Stimulated activated CD4-positive, alpha-beta T cell treated with anti-CD3 and anti-CD28 coated beads, TNF-alpha, amount 100 ng/mL, for 1 hour (primary cell): ENCODE results near the gene WWOX.

ENCODE experiments used
- DNase-seq, 3 donors: peaks; one replicate each; pipeline ENCODE4 v3.0.0-alpha.2; 2020; ENCODE audit warnings: low read depth in 3 of 3, low spot score in 1 of 3

Gene WWOX

GRCh38 chr16:78746718-78747117 is 647.3 kb downstream of the WWOX start:
- no peak for DNase-seq

DNA sequence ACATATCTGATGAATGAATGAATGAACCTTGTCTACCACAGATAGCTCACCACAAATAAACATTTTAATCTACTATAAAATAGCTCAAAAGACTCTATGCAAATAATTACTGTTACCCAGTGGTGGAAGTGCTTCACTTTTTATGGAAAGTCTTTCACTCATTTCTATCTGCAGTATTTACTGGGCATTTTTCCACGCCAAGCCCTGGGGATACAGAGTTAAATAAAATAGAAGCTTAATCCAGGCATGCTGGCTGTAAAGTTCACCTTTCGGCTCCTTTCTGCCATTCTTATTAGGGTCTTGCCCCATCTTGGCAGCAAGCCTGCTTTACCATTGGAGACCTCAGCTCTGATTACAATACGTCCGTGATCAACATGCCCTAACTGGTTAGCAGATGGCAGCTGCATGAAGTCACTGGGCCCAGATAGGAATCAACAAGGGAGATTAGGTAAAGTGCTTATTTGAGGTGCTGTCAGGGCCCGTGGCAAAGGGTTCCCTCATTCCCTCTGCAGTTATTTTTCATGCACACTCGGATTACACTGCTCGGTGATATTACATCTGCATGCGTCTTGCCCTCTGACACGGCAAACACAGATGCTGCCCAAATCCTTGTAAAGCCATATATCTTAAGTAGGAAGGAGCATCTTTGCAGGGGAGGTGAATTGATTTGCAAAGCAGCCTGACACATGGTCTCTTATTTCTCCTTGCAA is 648.9 kb downstream of the WWOX start:
- DNase-seq: no peak

DNA sequence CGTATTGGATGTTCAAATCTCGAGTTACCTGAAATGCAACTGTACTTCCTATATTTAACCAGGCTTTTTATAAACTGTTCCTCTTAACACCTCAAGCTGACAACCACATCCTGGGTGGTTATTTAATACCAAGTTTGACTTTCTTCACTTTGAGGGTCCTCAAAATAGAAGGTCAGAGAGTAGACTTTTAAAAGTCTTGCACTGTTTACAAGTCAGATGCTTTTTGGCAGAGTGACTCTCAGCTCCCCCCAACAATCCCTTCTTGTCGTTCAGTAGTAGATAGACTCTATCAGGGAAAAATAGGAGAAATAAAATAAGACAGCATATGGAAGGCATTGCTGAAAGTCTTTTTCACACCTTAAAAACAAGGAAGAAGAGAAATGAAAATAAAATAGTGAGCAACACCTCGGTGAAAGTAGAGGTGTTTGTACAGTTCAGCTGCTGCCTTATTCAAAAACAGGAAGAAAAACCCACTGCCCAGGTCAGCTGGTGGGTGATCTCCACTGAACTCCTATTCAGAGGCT is 650.4 kb downstream of the WWOX start:
- DNase-seq: no peak

DNA sequence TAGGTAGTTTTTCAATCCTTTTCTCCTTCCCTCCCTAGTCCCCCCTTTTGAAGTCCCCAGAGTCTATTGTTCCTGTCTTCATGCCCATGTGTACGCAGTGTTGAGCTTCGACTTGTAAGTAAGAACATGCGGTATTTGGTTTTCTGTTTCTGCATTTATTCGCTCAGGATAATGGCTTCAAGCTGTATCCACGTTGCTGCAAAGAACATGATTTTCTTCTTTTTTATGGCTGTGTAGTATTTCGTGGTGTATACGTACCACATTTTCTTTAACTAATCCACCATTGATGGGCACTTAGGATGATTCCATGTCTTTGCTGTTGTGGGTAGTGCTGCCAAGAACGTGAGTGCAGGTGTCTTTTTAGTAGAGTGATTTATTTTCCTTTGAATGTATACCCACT is 651.2 kb downstream of the WWOX start:
- no peak for DNase-seq

DNA sequence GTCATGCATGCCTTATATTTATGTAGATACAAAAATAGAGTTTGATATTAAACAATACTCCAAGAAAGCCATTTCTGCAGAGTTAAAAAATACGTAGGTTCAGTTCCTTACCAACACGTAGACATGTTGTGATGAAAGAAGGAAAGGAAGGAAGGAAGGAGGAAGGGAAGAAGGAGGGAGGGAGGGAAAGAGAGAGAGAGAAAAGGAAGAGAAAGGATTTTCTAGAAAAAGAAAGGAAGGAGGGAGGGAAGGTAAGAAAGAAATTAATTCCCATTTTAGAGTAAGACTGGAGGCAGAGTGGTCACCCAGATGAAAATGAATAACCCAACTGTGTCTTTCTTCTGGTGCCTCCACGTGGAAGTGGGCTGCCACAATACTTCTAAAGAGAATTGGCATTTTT is 652.1 kb downstream of the WWOX start:
- DNase-seq: no peak

GRCh38 chr16:78754713-78755112 is 655.3 kb downstream of the WWOX start:
- DNase-seq: no peak

GRCh38 chr16:78755751-78756661 is 656.6 kb downstream of the WWOX start:
- DNase-seq: no peak

GRCh38 chr16:78759596-78759995 is 660.1 kb downstream of the WWOX start:
- DNase-seq: no peak

DNA sequence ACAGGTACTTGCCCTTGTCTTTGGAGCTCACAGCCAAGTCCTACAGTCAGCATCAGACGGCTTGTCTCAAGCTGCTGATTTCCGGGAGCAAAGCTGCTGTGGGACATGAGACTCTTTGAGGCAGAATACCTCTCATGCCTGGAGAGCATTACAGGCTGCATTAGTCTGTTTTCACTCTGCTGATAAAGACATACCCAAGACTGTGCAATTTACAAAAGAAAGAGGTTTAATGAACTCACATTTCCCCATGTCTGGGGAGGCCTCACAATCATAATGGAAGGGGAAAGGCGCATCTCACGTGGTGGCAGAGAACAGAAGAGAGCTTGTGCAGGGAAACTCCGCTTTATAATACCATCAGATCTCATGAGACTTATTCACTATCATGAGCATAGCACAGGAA is 661.2 kb downstream of the WWOX start:
- DNase-seq: no peak

DNA sequence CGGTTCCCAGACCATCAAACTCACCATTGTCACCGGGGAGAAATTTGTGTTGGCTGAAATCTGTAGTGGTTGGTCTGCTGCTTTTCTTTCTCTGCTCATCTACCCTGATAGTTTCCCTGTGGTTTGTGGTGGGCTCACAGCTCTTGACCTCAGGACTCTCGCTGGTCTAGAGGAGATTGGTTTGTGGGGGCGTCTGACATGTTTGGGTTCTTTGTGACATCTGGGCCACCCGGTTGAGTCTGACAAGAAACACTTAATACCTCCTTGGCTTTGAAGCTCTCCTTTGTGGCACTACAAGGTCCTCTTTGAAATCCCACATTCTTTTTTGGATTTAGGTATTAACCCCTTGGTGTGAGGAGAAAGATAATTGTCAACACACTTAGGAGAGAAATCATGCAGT is 662.0 kb downstream of the WWOX start:
- DNase-seq: no peak

- DNase-seq: no peak
These were observed 662.8 kb downstream of the WWOX start for GRCh38 chr16:78762222-78762621.

DNA sequence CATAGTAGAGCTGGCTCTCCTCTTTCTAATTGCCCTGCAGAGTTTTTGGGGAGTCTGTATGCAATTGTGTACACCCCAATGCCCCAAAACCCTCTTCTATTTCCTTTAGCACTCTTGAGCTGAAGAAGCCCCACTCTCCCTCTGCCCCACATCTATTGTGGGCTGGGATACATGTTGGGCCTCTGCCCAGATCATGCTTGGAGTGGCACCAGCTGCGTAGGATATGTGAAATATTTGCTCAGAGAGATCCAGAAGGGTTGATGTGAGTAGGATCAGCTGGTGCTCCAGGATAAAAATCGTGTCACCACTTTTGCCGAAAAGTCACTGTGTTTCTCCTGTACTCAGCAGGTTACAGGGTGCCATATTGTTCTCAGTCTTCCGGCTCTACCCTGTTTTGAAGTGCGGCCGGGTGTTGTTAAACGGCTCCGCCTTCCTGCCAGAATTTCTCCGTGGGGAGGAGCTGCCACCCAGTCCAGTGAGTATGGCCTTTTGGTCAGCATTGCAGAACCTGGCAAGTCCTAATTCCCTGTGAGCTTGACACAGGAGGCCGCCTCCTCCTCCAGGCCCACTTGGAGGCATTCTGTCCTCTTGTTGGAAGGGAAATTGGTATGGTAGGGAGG is 664.5 kb downstream of the WWOX start:
- DNase-seq: no peak

DNA sequence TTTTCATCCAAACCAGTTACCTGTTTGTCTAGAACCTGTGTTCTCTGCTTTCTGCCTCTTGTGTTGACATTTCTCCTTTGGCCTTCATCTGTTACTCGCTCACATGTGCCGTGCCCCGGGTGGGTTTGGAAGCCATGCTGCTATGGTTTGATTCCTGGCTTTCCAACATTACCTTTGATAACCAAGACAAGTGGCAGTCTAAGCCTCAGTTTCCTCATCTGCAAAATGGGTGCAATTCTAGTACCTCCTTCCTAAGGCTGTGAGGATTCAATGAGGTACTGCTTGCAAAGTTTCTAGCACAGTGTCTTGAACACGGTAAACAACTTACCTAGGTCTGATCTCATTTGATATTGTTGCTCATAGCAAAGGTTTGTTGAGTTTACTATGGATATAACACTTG is 665.0 kb downstream of the WWOX start:
- no peak for DNase-seq

- DNase-seq: no peak
These were observed 668.8 kb downstream of the WWOX start for GRCh38 chr16:78768226-78768625.

- DNase-seq: peak in 1 of 3 donors; percentile 4
These were observed 669.3 kb downstream of the WWOX start for GRCh38 chr16:78768718-78769117.

DNA sequence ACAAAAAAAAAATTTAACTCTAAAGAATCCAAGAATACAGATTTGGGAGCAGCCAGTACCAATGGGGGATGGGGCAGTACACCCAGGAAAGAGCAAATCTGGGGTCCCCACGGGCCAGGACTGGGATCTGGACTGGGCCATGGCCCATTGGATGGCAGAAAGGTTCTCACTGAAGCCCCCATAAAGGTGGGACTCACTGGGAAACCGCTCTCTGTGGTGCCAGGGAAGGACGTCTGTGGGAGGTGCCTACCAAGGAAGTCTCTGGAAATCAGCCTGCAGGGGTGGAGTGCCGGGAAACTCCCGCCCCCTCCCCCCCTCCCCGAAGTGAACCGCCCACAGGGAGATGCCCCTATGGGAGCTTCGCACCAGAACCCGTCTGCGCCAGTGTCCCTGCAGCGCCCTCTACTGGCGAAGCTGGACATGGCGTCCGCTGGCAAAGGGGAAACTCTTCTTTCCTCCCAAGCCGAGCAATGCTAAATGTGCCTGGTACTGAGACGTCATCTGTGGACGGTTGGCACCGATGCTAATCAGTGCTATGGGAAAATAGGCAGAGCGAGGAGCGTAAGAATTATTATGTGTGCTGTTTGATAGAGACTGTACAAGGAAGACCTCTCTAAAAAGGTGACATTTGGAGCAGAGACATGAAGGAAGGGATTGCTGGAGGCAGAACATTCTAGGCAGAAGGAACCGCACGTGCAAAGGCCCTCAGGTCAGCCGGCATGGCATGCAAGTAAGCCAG is 671.1 kb downstream of the WWOX start:
- DNase-seq: peak; percentile 54 to 74 (median 58)

DNA sequence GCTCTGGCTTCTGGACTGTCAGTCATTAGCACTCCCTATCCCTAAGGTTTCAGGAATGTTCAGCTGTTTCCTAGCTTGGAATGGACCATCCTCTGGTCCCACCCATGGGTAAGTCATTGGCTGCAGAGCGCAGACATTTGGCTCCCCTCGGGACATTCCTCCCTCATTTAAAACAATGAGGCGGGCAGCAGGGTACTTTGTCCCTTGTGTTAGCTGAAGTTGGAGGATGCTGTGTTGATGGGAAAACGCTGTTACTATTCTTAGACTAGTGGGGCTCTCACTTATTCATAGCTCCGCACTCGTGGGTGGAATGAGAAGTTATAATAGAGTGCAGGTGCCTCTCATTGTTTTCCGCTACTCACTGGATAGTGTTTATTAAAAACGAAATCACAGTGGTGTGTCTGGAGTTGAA is 673.8 kb downstream of the WWOX start:
- no peak for DNase-seq

DNA sequence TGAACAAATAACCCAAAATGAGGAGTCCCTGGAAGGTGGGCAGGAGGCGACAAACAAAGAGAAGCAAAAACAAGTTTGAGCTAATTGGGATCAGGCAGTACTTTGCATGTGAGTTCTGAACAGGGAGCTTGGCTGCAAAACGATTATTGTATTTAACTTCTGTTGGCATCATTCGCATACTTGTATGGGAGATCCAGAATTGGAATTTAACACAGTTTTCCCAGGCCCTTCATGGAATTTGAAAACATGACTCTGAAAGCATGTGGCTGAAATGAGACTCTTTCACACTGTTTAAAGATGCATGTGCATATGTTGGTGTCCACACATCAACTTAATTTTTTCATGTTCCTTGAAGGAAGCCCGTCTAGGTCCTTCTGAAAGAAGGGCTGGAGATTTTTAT is 674.3 kb downstream of the WWOX start:
- DNase-seq: no peak

- DNase-seq: peak in 1 of 3 donors; percentile 14
These were observed 675.7 kb downstream of the WWOX start for GRCh38 chr16:78775161-78775561.

GRCh38 chr16:78778101-78779004 is 678.9 kb downstream of the WWOX start:
- DNase-seq: no peak
